PC-3 (cell line): Measurements from ENCODE around the gene MGST3.

Experiments used
- EZH2 ChIP-seq: fragments of 300-600 bp; sonication (generic); IDR thresholded peaks from one replicate; pipeline ENCODE4 v1.6.1; 2017; ENCODE audit warnings: antibody characterized with exemption, mild to moderate bottlenecking, low read length; ENCODE audit not compliant: unreplicated experiment
- TF ChIP-seq, protein P1 (sequence below): fragments of 300-600 bp; sonication (generic); conservative IDR thresholded peaks from 2 replicates; pipeline ENCODE4 v1.5.1; 2017; ENCODE audit warnings: antibody characterized with exemption, low read depth, mild to moderate bottlenecking, low read length

DNA sequence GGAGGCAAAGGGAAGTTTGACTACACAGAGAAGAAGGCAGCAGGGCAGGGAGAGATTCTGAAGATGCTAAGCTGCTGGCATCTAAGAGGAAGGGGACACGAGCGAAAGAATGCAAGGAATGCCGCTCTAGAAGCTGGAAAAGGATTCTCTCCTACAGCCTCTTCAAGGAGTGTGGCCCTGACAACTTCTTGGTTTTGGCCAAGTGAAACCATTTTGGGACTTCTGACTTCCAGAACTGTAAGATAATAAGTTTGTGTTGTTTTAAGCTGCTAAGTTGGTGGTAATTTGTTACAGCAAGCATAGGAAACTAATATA, 28.5 kb downstream of the MGST3 start:
- TF ChIP-seq, protein P1, sequence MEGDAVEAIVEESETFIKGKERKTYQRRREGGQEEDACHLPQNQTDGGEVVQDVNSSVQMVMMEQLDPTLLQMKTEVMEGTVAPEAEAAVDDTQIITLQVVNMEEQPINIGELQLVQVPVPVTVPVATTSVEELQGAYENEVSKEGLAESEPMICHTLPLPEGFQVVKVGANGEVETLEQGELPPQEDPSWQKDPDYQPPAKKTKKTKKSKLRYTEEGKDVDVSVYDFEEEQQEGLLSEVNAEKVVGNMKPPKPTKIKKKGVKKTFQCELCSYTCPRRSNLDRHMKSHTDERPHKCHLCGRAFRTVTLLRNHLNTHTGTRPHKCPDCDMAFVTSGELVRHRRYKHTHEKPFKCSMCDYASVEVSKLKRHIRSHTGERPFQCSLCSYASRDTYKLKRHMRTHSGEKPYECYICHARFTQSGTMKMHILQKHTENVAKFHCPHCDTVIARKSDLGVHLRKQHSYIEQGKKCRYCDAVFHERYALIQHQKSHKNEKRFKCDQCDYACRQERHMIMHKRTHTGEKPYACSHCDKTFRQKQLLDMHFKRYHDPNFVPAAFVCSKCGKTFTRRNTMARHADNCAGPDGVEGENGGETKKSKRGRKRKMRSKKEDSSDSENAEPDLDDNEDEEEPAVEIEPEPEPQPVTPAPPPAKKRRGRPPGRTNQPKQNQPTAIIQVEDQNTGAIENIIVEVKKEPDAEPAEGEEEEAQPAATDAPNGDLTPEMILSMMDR, result no peak
- TF ChIP-seq EZH2, result no peak
